Measurements from ENCODE around the gene KCNAB1.

DNA sequence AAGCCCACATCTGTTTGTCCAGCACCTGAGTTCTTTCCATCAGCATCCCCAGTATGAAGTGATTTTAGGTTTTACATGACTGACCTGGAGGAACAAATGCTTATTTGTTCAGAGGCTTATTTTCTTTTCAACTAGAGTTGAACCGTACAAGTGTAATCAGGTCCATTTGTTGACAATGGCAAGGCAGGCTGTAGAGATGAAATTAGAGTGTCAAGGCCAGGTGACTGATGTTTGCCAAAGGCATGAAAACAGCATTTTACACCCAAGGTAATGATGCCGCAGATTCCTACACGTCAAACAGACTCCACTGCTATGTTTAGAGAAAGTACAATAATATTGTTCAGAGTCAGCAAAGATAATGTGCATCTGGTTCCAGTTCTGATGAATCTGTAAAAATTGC lies 96.5 kb downstream of the KCNAB1 start:
- TF ChIP-seq, protein P1, sequence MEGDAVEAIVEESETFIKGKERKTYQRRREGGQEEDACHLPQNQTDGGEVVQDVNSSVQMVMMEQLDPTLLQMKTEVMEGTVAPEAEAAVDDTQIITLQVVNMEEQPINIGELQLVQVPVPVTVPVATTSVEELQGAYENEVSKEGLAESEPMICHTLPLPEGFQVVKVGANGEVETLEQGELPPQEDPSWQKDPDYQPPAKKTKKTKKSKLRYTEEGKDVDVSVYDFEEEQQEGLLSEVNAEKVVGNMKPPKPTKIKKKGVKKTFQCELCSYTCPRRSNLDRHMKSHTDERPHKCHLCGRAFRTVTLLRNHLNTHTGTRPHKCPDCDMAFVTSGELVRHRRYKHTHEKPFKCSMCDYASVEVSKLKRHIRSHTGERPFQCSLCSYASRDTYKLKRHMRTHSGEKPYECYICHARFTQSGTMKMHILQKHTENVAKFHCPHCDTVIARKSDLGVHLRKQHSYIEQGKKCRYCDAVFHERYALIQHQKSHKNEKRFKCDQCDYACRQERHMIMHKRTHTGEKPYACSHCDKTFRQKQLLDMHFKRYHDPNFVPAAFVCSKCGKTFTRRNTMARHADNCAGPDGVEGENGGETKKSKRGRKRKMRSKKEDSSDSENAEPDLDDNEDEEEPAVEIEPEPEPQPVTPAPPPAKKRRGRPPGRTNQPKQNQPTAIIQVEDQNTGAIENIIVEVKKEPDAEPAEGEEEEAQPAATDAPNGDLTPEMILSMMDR (optimal IDR thresholded peaks at IDR 0.05 in 1 of 3, IDR thresholded peaks at IDR 0.05 in 1 of 3, conservative IDR thresholded peaks at IDR 0.05 in 1 of 3; ENCODE audit: extremely low read depth in 1 of 3, insufficient read depth in 2 of 3, low read length in 3 of 3): no peak
- TF ChIP-seq EZH2 (IDR thresholded peaks at IDR 0.05; ENCODE audit: low read length): no peak

Measured in keratinocyte (primary cell).